Measurements from ENCODE around the gene SUPT4H1. TPM values are rescaled to one million over a fixed set of nuclear protein-coding genes. Genes with fewer than 3 reads are reported as not detected.

The SUPT4H1 gene
- total RNA-seq, 1 donor from 2014 or later = 62.6 TPM

DNA sequence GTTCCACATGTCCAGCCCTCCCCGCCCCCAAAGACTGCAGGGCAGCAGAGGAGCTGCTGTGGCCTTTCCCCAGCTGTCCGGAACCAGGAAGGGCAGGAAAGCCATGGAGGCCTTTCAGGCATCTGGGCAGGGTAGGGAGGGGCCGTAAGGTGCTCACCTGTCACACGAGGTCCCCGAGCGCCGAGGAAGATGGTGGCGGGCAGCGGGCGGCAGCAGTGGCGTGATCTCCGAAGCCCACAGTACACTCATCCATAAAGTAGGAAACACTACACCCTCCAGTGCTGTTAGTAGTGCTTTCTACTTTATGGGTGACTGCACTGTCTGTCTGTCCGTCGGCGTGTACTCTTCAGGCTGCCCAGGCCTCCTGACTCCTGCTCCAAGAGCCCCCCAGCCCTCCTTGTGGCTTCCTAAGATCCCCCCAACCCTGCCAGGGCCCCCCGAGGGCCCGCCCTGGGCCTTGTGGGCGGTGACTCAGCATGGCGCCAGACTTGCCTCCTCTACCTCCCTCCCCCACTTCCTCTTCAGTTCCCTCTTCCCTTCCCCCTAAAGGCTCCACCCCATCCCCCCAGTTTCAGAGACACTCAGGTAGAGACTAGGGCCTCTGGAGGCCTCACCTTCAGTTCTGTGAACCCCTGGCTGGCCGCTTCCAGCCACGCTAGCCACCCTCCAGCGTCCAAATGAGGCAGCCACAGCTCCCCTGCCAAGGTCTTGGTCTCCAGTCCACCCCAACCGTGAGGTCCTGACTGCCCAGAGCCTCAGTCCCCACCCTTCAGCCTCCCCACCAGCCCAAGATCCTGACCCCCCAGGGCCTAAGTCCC, 20.8 kb downstream of the SUPT4H1 start:
- Histone ChIP-seq H3K27ac (ENCODE audit: low read depth, low read length) (peak overlapping the region; percentile 69), H3K4me1 (ENCODE audit: control insufficient read depth in 3 of 3, insufficient read depth in 3 of 3, low read length in 3 of 3) (peaks cover 3 to 6% (median 4%) of the 10 kb centered on the region in 3 donors), H3K27me3 (ENCODE audit: control insufficient read depth in 3 of 3, insufficient read depth in 3 of 3, low read length in 3 of 3) (peaks cover 18 to 50% (median 29%) of the 10 kb centered on the region in 3 donors), H3K36me3 (ENCODE audit: control insufficient read depth in 3 of 3, insufficient read depth in 3 of 3, low read length in 3 of 3) (no peaks in the 10 kb centered on the region), H3K9me3 (ENCODE audit: control insufficient read depth in 3 of 3, low read length in 3 of 3) (no peaks in the 10 kb centered on the region), H3K9ac (ENCODE audit: low read depth in 1 of 3, low read length in 3 of 3) (peak overlapping the region in 1 of 3 donors; percentile 56), H3K4me3 (ENCODE audit: low read length in 3 of 3) (peak overlapping the region; percentile 29 to 63 (median 62))

DNA sequence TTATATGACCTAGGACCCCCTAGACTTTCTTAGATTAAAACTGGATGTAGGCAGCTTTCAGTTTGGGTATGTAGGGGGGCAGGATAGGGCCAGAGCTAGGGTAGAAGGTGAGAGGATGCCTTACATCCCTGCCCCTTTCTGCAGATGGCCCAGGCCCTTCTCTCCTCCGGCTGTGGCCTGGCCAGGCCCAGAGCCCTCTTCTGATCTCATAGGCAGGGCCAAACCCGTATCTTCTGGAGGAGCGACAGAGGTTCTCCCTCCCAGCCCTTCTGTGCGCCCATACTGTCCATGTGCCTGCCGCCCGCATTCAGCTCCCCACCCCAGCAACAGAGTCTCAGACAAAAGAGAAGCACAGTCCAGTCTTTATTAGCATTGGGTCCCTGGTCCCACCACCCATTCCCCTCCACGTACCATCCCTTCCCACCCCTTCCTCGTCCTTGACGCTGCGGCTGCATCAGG, 21.4 kb downstream of the SUPT4H1 start:
- H3K9ac ChIP-seq (ENCODE audit: low read depth in 1 of 3, low read length in 3 of 3) = no peak overlapping the region
- no peaks in the 10 kb centered on the region for H3K9me3 ChIP-seq (ENCODE audit: control insufficient read depth in 3 of 3, low read length in 3 of 3)
- H3K4me3 ChIP-seq (ENCODE audit: low read length in 3 of 3) = peak overlapping the region in 2 of 3 donors; percentile 40 to 43
- peaks cover 14 to 46% (median 29%) of the 10 kb centered on the region in 3 donors for H3K27me3 ChIP-seq (ENCODE audit: control insufficient read depth in 3 of 3, insufficient read depth in 3 of 3, low read length in 3 of 3)
- H3K27ac ChIP-seq (ENCODE audit: low read depth, low read length) = peak overlapping the region; percentile 69
- no peaks in the 10 kb centered on the region for H3K36me3 ChIP-seq (ENCODE audit: control insufficient read depth in 3 of 3, insufficient read depth in 3 of 3, low read length in 3 of 3)
- peaks cover 0 to 1% (median 0%) of the 10 kb centered on the region in 3 donors for H3K4me1 ChIP-seq (ENCODE audit: control insufficient read depth in 3 of 3, insufficient read depth in 3 of 3, low read length in 3 of 3)

DNA sequence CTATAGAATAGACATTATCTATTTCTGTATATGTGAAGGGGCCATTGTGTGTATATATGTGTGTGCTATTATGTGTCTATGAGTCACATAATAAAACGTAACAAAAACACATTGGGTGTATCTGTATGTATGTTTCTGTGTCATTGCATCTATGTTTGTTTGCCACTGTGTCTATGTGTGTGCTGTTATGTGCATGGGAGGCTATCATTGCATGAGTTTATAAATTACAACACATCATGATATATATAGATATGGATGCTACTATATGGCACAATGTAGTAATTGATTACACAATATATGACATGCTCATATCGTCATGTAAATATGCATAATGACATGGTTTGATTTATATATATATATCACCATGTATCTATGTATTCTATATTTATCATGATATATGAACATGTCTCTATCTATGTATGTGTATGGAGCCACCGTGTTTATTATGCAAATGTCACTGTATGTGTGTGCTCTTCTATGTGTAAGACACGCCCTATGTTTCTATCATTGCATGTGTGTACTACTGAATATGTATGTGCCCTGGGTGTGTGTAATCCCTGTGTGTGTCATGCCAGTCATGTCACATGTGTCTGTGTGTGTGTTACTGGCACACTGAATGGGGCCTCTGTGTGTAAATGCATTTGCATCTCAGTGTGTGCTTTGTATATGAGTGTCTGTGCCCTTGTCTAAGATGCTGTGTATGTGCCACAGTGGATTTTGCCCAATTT, 22.0 kb downstream of the SUPT4H1 start:
- no peaks in the 10 kb centered on the region for H3K36me3 ChIP-seq (ENCODE audit: control insufficient read depth in 3 of 3, insufficient read depth in 3 of 3, low read length in 3 of 3)
- H3K9ac ChIP-seq (ENCODE audit: low read depth in 1 of 3, low read length in 3 of 3) = no peak overlapping the region
- peak overlapping the region in 1 of 3 donors; percentile 43 for H3K4me3 ChIP-seq (ENCODE audit: low read length in 3 of 3)
- peaks cover 1 to 4% (median 4%) of the 10 kb centered on the region in 3 donors for H3K4me1 ChIP-seq (ENCODE audit: control insufficient read depth in 3 of 3, insufficient read depth in 3 of 3, low read length in 3 of 3)
- no peaks in the 10 kb centered on the region for H3K9me3 ChIP-seq (ENCODE audit: control insufficient read depth in 3 of 3, low read length in 3 of 3)
- no peak overlapping the region for H3K27ac ChIP-seq (ENCODE audit: low read depth, low read length)
- H3K27me3 ChIP-seq (ENCODE audit: control insufficient read depth in 3 of 3, insufficient read depth in 3 of 3, low read length in 3 of 3) = peaks cover 14 to 46% (median 29%) of the 10 kb centered on the region in 3 donors

DNA sequence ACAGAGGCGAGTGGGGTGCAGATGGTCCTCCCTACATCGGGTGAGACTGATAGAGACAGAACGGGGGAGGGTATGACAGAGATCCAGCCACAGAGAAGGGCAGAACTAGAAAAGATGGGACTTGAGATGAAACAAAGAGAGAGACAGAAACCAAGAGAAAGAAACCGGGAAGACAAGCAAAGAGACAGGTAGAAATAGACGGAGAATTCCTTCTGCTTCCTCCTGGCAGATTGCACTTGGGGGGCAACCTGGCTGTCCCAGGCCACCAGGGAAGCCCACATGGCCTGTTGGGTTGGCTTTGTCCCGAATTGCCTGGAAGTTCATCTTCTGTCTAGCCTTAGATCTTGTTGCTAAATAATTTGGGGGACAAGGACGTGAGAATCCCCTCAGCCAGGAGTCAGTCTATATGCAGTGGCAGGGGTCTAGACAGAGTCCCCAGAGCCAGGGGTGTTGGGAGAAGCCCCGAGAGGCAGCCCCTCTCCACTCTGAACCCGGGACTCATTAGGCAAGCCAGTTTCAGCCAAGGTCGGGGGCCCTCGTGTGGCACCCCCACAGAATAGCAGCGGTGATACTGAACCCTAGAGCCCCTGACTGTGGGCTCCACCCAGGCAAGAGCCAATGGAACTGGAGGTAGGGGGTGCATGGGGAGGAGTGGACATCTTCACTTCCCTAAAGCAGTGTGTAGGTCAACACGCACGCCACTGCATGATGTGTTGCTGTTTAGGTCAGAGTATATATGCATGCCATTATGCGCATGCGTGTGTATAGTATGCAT, 22.8 kb downstream of the SUPT4H1 start:
- Histone ChIP-seq H3K4me1 (ENCODE audit: control insufficient read depth in 3 of 3, insufficient read depth in 3 of 3, low read length in 3 of 3) (peaks cover 6 to 7% (median 7%) of the 10 kb centered on the region in 3 donors), H3K27me3 (ENCODE audit: control insufficient read depth in 3 of 3, insufficient read depth in 3 of 3, low read length in 3 of 3) (peaks cover 11 to 42% (median 29%) of the 10 kb centered on the region in 3 donors), H3K36me3 (ENCODE audit: control insufficient read depth in 3 of 3, insufficient read depth in 3 of 3, low read length in 3 of 3) (no peaks in the 10 kb centered on the region), H3K27ac (ENCODE audit: low read depth, low read length) (no peak overlapping the region), H3K9ac (ENCODE audit: low read depth in 1 of 3, low read length in 3 of 3) (no peak overlapping the region), H3K4me3 (ENCODE audit: low read length in 3 of 3) (no peak overlapping the region), H3K9me3 (ENCODE audit: control insufficient read depth in 3 of 3, low read length in 3 of 3) (no peaks in the 10 kb centered on the region)

DNA sequence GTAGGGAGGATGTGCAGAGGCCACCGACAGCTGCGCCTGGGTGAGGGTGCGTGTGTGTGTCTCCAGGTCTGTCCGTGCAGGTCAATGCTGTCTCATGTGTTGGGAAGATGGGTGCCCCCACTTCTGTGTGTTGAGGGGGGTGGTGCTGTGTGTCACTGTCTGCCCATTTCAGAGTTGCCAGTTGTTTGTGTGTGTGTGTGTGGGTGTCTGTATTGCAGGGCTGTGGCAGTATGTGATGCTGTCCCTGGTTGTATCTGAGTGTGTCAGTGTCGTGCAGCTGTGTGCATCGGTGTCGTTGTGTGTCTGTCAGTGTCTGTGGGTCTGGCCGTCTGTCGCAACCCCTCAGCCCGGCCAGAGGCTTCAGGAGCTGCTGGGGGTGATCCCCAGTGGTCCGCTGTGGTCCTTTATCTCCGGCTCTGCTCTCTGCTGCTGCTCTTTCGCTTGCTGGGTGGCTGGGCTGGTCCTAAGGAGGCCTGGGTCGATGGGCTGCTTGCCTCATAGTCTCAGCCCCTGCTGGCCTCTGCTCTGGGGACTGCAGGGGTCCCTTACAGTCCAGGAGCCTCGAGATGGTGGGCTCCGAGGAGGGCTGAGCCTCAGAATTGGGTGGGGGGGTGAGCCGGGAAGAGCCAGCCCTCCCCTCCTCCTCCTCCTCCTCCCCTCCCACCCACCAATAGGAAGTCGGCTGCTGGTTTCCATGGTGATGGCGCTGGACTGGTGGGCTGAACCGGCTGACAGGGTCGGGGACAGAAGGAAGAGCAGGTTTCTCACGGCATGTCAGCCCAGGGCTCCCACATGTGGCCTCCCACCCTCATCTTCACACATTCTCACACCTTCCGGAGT, 23.6 kb downstream of the SUPT4H1 start, which contains the start of gene TSPOAP1:
TSS of gene TSPOAP1 (minus strand) at position 601 of the 840 bp plus-strand sequence. CDS start 875 bp downstream, outside the sequence.
- Histone ChIP-seq H3K27ac (ENCODE audit: low read depth, low read length) (no peak within 1 kb of the TSS), H3K36me3 (ENCODE audit: control insufficient read depth in 3 of 3, insufficient read depth in 3 of 3, low read length in 3 of 3) (no peaks in the 10 kb centered on the region), H3K9ac (ENCODE audit: low read depth in 1 of 3, low read length in 3 of 3) (no peak within 1 kb of the TSS), H3K4me1 (ENCODE audit: control insufficient read depth in 3 of 3, insufficient read depth in 3 of 3, low read length in 3 of 3) (peaks cover 9 to 14% (median 14%) of the 10 kb centered on the region in 3 donors), H3K27me3 (ENCODE audit: control insufficient read depth in 3 of 3, insufficient read depth in 3 of 3, low read length in 3 of 3) (peaks cover 11 to 35% (median 29%) of the 10 kb centered on the region in 3 donors), H3K4me3 (ENCODE audit: low read length in 3 of 3) (no peak within 1 kb of the TSS), H3K9me3 (ENCODE audit: control insufficient read depth in 3 of 3, low read length in 3 of 3) (no peaks in the 10 kb centered on the region)

DNA sequence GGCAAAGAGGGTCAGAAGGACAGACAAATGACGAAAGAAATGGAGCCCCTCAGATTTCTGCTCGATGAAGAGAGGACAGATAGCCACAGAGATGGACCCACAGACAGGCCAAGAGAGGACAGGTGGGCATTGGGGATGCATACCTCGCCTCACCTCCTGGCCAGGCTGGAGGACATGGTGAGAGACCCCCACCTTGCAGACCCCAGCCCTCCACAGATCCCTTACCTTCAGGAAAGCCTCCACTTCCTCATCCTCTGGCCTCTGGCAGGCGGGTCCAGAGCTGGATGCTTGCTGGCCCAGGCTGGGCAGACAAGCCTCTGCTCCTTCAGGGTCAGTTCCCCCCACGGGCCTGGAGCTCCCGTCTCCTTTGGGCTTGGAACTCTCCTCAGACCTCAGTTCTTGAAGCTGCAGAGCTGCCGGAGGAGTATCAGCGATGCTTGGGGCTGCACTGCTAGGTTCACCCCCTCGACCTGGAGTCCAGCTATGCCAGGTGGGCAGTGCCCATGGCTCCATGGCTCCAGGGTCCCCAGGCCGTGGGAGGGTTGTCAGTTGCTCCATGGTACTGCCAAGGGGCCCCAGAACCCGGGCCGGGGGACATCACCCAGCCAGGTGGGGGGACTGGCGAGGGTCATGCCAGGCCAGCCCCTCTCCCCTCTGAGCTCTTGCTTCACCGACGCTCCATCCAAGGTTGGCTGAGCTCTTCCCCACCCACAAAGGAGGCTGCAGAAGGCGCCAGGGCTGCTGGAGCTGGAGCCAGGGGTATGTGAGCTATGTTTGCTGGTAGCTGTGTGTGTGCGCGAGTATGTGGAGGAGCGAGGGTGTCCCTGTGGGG, 24.4 kb downstream of the SUPT4H1 start:
- Histone ChIP-seq H3K36me3 (ENCODE audit: control insufficient read depth in 3 of 3, insufficient read depth in 3 of 3, low read length in 3 of 3) (no peaks in the 10 kb centered on the region), H3K9me3 (ENCODE audit: control insufficient read depth in 3 of 3, low read length in 3 of 3) (no peaks in the 10 kb centered on the region), H3K4me1 (ENCODE audit: control insufficient read depth in 3 of 3, insufficient read depth in 3 of 3, low read length in 3 of 3) (peaks cover 9 to 15% (median 15%) of the 10 kb centered on the region in 3 donors), H3K4me3 (ENCODE audit: low read length in 3 of 3) (no peak overlapping the region), H3K9ac (ENCODE audit: low read depth in 1 of 3, low read length in 3 of 3) (no peak overlapping the region), H3K27me3 (ENCODE audit: control insufficient read depth in 3 of 3, insufficient read depth in 3 of 3, low read length in 3 of 3) (peaks cover 11 to 35% (median 22%) of the 10 kb centered on the region in 3 donors), H3K27ac (ENCODE audit: low read depth, low read length) (no peak overlapping the region)

DNA sequence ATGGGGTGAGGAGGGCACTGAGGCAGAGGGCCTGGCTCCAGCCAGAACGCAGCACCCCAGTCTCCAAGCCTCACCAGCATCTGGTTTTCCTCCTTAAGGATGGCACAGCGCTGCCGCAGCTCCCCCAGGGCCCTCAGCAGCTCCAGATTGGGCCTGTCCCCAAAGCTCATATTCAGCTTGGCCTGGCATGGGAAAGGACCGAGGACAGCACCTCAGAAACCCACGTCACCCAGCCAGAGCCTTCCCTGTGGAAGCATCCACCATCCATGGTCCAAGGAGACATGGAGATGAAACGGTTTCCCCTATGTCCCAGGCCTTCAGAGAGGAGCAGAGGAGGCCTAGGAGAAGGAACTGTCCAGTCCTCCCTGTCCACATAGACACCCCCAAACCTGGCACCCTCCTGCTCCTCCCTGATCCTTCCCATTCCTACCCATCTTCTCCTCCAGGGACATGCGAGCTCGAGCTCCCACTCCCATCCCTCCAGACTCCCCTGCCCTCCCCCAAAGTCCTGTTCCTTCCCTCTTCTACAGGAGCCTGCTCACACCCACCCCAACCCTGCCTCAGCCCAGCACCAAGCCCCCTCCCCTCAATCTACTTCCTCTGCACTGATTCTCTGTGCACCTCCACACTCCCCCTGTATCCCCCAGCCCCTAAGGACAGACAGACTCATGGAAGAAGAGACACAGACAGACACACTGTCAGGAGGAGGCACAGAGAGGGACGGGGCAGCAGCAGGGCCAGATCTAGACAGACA, 25.2 kb downstream of the SUPT4H1 start:
- Histone ChIP-seq H3K4me3 (ENCODE audit: low read length in 3 of 3) (no peak overlapping the region), H3K27me3 (ENCODE audit: control insufficient read depth in 3 of 3, insufficient read depth in 3 of 3, low read length in 3 of 3) (peaks cover 11 to 30% (median 22%) of the 10 kb centered on the region in 3 donors), H3K27ac (ENCODE audit: low read depth, low read length) (no peak overlapping the region), H3K4me1 (ENCODE audit: control insufficient read depth in 3 of 3, insufficient read depth in 3 of 3, low read length in 3 of 3) (peaks cover 9 to 15% (median 15%) of the 10 kb centered on the region in 3 donors), H3K9ac (ENCODE audit: low read depth in 1 of 3, low read length in 3 of 3) (no peak overlapping the region), H3K36me3 (ENCODE audit: control insufficient read depth in 3 of 3, insufficient read depth in 3 of 3, low read length in 3 of 3) (peaks cover 0 to 2% (median 0%) of the 10 kb centered on the region in 3 donors), H3K9me3 (ENCODE audit: control insufficient read depth in 3 of 3, low read length in 3 of 3) (no peaks in the 10 kb centered on the region)

DNA sequence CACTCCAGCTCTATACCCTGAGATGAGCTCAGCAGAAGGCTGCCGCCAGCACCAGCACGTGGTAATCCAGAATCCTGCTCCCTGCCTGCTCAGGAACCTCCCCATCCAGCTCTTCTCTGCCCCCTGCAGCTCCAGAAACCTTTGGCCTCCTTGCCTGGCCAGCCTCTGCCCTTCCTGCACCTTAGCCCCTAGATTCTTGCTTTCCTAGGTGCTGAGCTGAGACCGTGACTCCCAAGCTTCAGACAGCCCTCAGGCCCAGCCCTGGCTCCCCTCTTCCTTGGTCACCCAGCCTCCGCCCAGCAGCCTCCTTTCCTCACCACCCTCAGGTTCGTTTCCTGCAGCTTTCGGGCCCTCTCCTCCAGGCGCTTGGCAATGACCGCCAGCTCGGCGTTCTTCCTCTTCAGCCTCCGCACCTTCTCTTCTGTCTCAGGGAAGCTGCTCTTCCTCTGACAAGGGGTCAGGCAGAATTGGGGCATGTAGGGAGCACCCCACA, 26.0 kb downstream of the SUPT4H1 start:
- Histone ChIP-seq H3K4me1 (ENCODE audit: control insufficient read depth in 3 of 3, insufficient read depth in 3 of 3, low read length in 3 of 3) (peaks cover 9 to 15% (median 15%) of the 10 kb centered on the region in 3 donors), H3K4me3 (ENCODE audit: low read length in 3 of 3) (no peak overlapping the region), H3K27me3 (ENCODE audit: control insufficient read depth in 3 of 3, insufficient read depth in 3 of 3, low read length in 3 of 3) (peaks cover 11 to 25% (median 22%) of the 10 kb centered on the region in 3 donors), H3K27ac (ENCODE audit: low read depth, low read length) (no peak overlapping the region), H3K9me3 (ENCODE audit: control insufficient read depth in 3 of 3, low read length in 3 of 3) (no peaks in the 10 kb centered on the region), H3K36me3 (ENCODE audit: control insufficient read depth in 3 of 3, insufficient read depth in 3 of 3, low read length in 3 of 3) (peaks cover 0 to 2% (median 0%) of the 10 kb centered on the region in 3 donors), H3K9ac (ENCODE audit: low read depth in 1 of 3, low read length in 3 of 3) (no peak overlapping the region)
